Lower lobe of right lung (tissue), 2 donors: ENCODE results near the gene GPX1. TPM values are rescaled to one million over a fixed set of nuclear protein-coding genes. Genes with fewer than 3 reads are reported as not detected.
A peak's percentile ranks its signal among the peaks of the same experiment; 100 is the strongest.
"Not testable (repeated sequence)": the region's sequence is repeated elsewhere in the genome, so short reads cannot be mapped to it uniquely, and the experiment has no call there.

ENCODE experiments used
- ATAC-seq, 2 donors: fragments of 200-7000 bp; cut with Tn5 transposase; one replicate each; pipeline ENCODE4 v1.9.1; 2020 to 2022; ENCODE audit warnings: mild to moderate bottlenecking in 2 of 2, moderate library complexity in 2 of 2
- DNase-seq: peaks from one replicate; pipeline ENCODE4 v3.0.0-alpha.2; 2020
- H3K27ac ChIP-seq: fragments of 200-600 bp; one replicate; pipeline ENCODE4 v1.8.0; 2022
- H3K27me3 ChIP-seq: fragments of 200-600 bp; one replicate; pipeline ENCODE4 v1.8.0; 2022; ENCODE audit warnings: low read depth
- H3K36me3 ChIP-seq: fragments of 200-600 bp; one replicate; pipeline ENCODE4 v1.8.0; 2022; ENCODE audit warnings: mild to moderate bottlenecking
- H3K4me1 ChIP-seq: fragments of 200-600 bp; one replicate; pipeline ENCODE4 v1.8.0; 2022
- H3K4me3 ChIP-seq: fragments of 200-600 bp; one replicate; pipeline ENCODE4 v1.8.0; 2022; ENCODE audit warnings: mild to moderate bottlenecking
- H3K9me3 ChIP-seq: fragments of 200-600 bp; one replicate; pipeline ENCODE4 v1.8.0; 2022
- intact Hi-C: fragments of 100-400 bp; cut with DNase I; formaldehyde crosslinking; loops from one replicate; pipeline ENCODE4 v1.11.0; 2022
- total RNA-seq: library from RNA; stranded (reverse); fragmentation: NEBNext Ultra II Directional; extraction: Animal tissue kit (Norgen Biotek cat#: 25700); gene quantifications from one replicate; pipeline ENCODE4 v1.2.1, GENCODE V29; 2021
- TF ChIP-seq, protein P1 (sequence below): fragments of 200-600 bp; IDR thresholded peaks from one replicate; pipeline ENCODE4 v1.8.0; 2022; ENCODE audit warnings: antibody characterized with exemption, mild to moderate bottlenecking
- donor health status: DM: no; HTN: yes; CAD: no; lungs with severe emphysema.

Gene GPX1
- total RNA-seq, 1 donor from 2014 or later: 450 TPM

GRCh38 chr3:49333091-49333490, 25.1 kb downstream of the GPX1 start:
- ATAC-seq: peak; percentile 88 to 91

GRCh38 chr3:49329186-49329585, 29.0 kb downstream of the GPX1 start:
- DNase-seq (no peak), ATAC-seq (no peak)
- Histone ChIP-seq H3K4me1 (peaks cover 16% of the 10 kb centered on the region), H3K9me3 (no peaks in the 10 kb centered on the region), H3K36me3 (peaks cover 99% of the 10 kb centered on the region), H3K27me3 (no peaks in the 10 kb centered on the region), H3K27ac (no peak overlapping the region), H3K4me3 (no peak overlapping the region)
- intact Hi-C loops: no loop called here
- TF ChIP-seq, protein P1, sequence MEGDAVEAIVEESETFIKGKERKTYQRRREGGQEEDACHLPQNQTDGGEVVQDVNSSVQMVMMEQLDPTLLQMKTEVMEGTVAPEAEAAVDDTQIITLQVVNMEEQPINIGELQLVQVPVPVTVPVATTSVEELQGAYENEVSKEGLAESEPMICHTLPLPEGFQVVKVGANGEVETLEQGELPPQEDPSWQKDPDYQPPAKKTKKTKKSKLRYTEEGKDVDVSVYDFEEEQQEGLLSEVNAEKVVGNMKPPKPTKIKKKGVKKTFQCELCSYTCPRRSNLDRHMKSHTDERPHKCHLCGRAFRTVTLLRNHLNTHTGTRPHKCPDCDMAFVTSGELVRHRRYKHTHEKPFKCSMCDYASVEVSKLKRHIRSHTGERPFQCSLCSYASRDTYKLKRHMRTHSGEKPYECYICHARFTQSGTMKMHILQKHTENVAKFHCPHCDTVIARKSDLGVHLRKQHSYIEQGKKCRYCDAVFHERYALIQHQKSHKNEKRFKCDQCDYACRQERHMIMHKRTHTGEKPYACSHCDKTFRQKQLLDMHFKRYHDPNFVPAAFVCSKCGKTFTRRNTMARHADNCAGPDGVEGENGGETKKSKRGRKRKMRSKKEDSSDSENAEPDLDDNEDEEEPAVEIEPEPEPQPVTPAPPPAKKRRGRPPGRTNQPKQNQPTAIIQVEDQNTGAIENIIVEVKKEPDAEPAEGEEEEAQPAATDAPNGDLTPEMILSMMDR: no peak

More at GRCh38 chr3:49333091-49333490, 25.1 kb downstream of the GPX1 start:
- Histone ChIP-seq H3K4me3 (no peak overlapping the region), H3K27ac (peak overlapping the region; percentile 73), H3K4me1 (peaks cover 26% of the 10 kb centered on the region), H3K27me3 (no peaks in the 10 kb centered on the region), H3K9me3 (no peaks in the 10 kb centered on the region), H3K36me3 (peaks cover 90% of the 10 kb centered on the region)
- intact Hi-C loops: no loop called here
- peak; percentile 86 for DNase-seq
- TF ChIP-seq, protein P1: no peak

GRCh38 chr3:49328350-49328749, 29.8 kb downstream of the GPX1 start:
- H3K27me3 ChIP-seq, intact Hi-C loops, H3K9me3 ChIP-seq, H3K4me3 ChIP-seq, DNase-seq, ATAC-seq, H3K27ac ChIP-seq: not testable (repeated sequence)
- Histone ChIP-seq H3K4me1 (peaks cover 13% of the 10 kb centered on the region), H3K36me3 (peaks cover 99% of the 10 kb centered on the region)

GRCh38 chr3:49327485-49327884, 30.7 kb downstream of the GPX1 start:
- intact Hi-C loops: no loop called here
- no peaks in the 10 kb centered on the region for H3K27me3 ChIP-seq
- H3K9me3 ChIP-seq: no peaks in the 10 kb centered on the region
- peaks cover 4% of the 10 kb centered on the region for H3K4me1 ChIP-seq
- DNase-seq: no peak
- H3K27ac ChIP-seq: no peak overlapping the region
- TF ChIP-seq, protein P1: peak; percentile 17
- H3K4me3 ChIP-seq: no peak overlapping the region
- ATAC-seq: peak in 1 of 2 donors; percentile 43
- peaks cover 99% of the 10 kb centered on the region for H3K36me3 ChIP-seq

- TF ChIP-seq, protein P1: no peak
- Histone ChIP-seq H3K27ac (no peak overlapping the region), H3K4me3 (no peak overlapping the region), H3K9me3 (no peaks in the 10 kb centered on the region), H3K27me3 (no peaks in the 10 kb centered on the region), H3K36me3 (peaks cover 100% of the 10 kb centered on the region), H3K4me1 (no peaks in the 10 kb centered on the region)
- ATAC-seq (no peak), DNase-seq (no peak)
- intact Hi-C loops: no loop called here
Observed at GRCh38 chr3:49324768-49325167, 33.4 kb downstream of the GPX1 start.

DNA sequence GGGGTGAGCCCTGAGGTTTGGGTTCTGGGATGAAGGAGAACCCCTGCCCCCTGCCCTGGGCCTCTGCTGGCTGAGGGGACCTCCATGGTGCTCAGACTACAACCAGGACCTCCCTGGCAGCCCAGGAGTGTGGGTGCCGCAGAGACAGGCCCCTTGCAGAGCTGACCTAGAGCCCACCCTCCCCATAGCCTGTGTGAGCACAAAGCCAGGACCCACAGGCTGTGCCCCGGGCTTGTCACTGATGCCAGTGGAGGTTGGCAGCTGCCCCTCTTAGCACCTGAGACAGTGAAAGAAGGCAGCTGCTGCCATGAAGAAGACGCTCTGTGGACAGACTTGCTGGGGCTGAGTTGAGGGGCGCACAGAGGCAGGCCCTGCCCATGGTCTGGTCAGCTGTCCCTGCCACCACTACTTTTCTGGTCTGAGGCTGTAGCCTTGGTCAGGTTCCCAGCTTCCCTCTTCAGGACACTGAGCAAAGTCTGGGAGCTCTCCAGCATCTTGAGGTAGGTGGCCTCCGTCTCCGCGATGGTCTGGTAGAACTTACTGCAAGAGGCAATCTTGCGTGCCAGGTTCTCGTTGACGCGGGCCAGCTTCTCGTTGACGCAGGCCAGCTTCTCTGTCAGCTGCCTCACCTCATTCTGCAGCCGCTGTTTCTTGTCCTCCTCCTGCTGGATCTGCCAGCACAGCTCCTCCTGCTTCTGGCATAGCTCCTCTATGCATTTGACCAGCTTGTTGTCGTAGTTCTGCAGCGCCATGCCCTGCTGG, 41.3 kb downstream of the GPX1 start:
- ATAC-seq (no peak), DNase-seq (no peak)

More for the DNA sequence above, 41.3 kb downstream of the GPX1 start:
- Histone ChIP-seq H3K27me3 (no peaks in the 10 kb centered on the region), H3K4me3 (no peak overlapping the region), H3K9me3 (no peaks in the 10 kb centered on the region), H3K4me1 (no peaks in the 10 kb centered on the region), H3K27ac (no peak overlapping the region), H3K36me3 (peaks cover 98% of the 10 kb centered on the region)
- TF ChIP-seq, protein P1: no peak
- intact Hi-C loops: no loop called here
